Erythroblast (primary cell): ENCODE results near the gene NFIB.

Experiments
- GATA1 ChIP-seq: IDR thresholded peaks from 2 replicates; pipeline ENCODE4 v1.6.1; 2011; ENCODE audit warnings: low read depth, mild to moderate bottlenecking, control low read depth, low read length, moderate library complexity
- POLR2A ChIP-seq: IDR thresholded peaks from 2 replicates; pipeline ENCODE4 v1.6.1; 2011; ENCODE audit warnings: mild to moderate bottlenecking, low read length

- TF ChIP-seq POLR2A (no peak), GATA1 (no peak)
Observed at GRCh38 chr9:14306188-14306587, 7.8 kb downstream of the NFIB start.
